ENCODE measurements around the gene MIDN.

Gene MIDN

DNA sequence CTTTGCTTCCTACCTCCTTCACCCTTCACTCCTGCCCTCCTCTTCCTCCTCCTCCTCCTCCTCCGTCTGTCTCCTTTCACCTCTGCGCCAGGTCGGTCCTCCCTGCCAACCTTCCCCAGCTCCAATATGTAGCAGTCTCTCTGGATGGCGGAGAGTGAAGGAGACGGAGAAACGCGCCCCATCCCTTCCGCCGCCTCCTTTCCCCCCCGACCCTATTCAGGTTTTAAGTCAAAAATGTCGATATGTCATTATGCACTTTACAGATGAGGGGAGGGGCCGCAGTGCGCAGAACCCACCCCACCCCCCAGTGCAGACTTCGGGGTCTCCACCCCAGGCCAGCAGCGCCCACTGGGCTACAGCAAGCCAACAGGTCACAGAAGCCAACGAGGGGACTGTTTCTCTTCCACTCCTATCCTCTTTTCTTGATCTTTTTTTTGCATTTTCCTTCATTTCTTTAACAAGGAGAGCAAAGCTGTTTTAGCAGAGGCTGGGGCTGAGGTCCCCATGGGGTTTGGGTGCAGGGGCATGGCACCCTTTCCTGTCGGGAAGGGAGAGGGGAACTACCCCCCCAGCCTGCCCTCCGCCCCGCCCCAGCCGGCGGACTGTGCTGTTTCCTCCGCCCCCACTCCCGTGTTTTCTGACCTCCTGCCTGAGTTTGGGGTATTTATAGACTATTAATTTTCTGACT is 9.2 kb downstream of the MIDN start:
- H3K4me3 ChIP-seq (ENCODE audit: low read depth, low read length), result no peak overlapping the region
- in situ Hi-C loops (cut with HindIII; ENCODE audit: low sequenced_read_pairs), result no loop called here
- DNase-seq (ENCODE audit: low read depth), result no peak
- TF ChIP-seq CTCF (IDR thresholded peaks at IDR 0.05; ENCODE audit: low read depth, low read length, missing control alignments), result no peak

- DNase-seq (ENCODE audit: low read depth), result no peak
- in situ Hi-C loops (cut with HindIII; ENCODE audit: low sequenced_read_pairs), result no loop called here
- no peak for TF ChIP-seq CTCF (IDR thresholded peaks at IDR 0.05; ENCODE audit: low read depth, low read length, missing control alignments)
- H3K4me3 ChIP-seq (ENCODE audit: low read depth, low read length), result no peak overlapping the region
These were observed 9.7 kb downstream of the MIDN start for GRCh38 chr19:1258163-1258492.

- TF ChIP-seq CTCF (IDR thresholded peaks at IDR 0.05; ENCODE audit: low read depth, low read length, missing control alignments), result no peak
- H3K4me3 ChIP-seq (ENCODE audit: low read depth, low read length), result no peak overlapping the region
- no peak for DNase-seq (ENCODE audit: low read depth)
- in situ Hi-C loops (cut with HindIII; ENCODE audit: low sequenced_read_pairs), result no loop called here
These were observed 10.4 kb downstream of the MIDN start for GRCh38 chr19:1258707-1259205.

DNA sequence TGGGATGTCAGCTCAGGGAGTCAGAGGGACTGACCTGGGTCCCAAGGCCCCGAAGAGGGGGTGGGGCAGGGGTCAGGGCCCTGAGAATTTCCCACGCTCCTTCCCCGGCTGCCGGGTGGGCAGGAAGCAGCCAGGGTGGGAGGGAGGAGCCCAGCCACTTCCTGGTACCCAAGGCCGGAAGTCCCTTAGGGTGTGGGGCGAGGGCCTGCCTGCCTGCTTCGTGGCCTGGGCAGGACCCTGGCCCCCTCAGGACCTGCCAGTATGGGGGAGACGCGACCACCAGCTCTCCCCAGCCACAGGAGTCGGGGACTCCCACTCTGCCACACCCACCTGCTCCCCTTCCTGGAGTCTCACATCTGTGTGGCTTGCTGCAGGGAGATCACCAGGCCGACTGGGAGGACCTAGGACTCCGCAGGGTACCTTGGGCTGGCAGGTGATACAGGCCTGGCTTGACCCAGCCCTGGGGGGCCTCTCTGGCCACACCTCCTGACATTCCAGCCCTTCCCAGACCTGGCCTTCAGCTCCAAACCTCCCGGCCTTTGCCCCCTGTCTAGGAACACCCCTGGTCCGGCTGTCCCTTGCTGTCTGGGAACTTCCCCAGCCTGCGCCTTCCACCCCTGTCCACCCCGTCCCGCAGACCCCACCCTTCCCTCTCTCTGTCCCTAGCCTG is 11.0 kb downstream of the MIDN start:
- no peak for TF ChIP-seq CTCF (IDR thresholded peaks at IDR 0.05; ENCODE audit: low read depth, low read length, missing control alignments)
- no peak for DNase-seq (ENCODE audit: low read depth)
- no peak overlapping the region for H3K4me3 ChIP-seq (ENCODE audit: low read depth, low read length)
- in situ Hi-C loops (cut with HindIII; ENCODE audit: low sequenced_read_pairs), result no loop called here

- no peak for DNase-seq (ENCODE audit: low read depth)
- H3K4me3 ChIP-seq (ENCODE audit: low read depth, low read length), result peak overlapping the region; percentile 6
- in situ Hi-C loops (cut with HindIII; ENCODE audit: low sequenced_read_pairs), result no loop called here
These were observed 11.7 kb downstream of the MIDN start for GRCh38 chr19:1259876-1260748.

More at GRCh38 chr19:1259876-1260748, 11.7 kb downstream of the MIDN start:
- no peak for TF ChIP-seq CTCF (IDR thresholded peaks at IDR 0.05; ENCODE audit: low read depth, low read length, missing control alignments)

Data from astrocyte of the cerebellum (primary cell).